Measurements from ENCODE around the gene TGFB2. TPM values are rescaled to one million over a fixed set of nuclear protein-coding genes. Genes with fewer than 3 reads are reported as not detected.

Gene TGFB2
- total RNA-seq, 2 experiments from 2014 or later = 0.04 TPM; not detected in 1

- Mint-ChIP-seq H3K4me3 (no peak overlapping the region), H3K27ac (no peak overlapping the region), H3K9me3 (no peaks in the 10 kb centered on the region), H3K36me3 (no peaks in the 10 kb centered on the region), H3K4me1 (no peaks in the 10 kb centered on the region), H3K27me3 (peaks cover 11% of the 10 kb centered on the region)
- no peak for DNase-seq
Observed at GRCh38 chr1:218462116-218462515, 117.0 kb downstream of the TGFB2 start.

DNA sequence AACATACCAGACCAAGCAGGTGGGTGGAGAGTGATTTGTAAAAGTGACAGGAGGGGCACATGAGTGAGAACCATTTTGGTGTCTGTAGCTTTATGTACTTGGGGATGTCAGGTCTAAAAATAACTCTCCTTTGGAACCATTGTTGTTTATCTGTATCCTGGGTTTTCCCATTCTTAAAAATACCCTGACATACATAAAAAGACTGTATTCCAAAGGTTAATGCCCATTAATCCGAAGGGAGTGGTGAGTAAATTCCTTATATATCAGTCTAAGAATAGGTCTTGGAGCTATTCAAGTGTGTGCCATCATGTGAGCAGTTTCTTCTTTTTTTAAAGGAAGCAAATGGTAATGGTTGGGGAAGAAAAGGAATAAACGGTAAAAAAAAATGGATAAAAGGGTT is 117.5 kb downstream of the TGFB2 start:
- Mint-ChIP-seq H3K27ac (no peak overlapping the region), H3K4me1 (no peaks in the 10 kb centered on the region), H3K4me3 (no peak overlapping the region), H3K9me3 (no peaks in the 10 kb centered on the region), H3K36me3 (no peaks in the 10 kb centered on the region), H3K27me3 (peaks cover 11% of the 10 kb centered on the region)
- DNase-seq = no peak

DNA sequence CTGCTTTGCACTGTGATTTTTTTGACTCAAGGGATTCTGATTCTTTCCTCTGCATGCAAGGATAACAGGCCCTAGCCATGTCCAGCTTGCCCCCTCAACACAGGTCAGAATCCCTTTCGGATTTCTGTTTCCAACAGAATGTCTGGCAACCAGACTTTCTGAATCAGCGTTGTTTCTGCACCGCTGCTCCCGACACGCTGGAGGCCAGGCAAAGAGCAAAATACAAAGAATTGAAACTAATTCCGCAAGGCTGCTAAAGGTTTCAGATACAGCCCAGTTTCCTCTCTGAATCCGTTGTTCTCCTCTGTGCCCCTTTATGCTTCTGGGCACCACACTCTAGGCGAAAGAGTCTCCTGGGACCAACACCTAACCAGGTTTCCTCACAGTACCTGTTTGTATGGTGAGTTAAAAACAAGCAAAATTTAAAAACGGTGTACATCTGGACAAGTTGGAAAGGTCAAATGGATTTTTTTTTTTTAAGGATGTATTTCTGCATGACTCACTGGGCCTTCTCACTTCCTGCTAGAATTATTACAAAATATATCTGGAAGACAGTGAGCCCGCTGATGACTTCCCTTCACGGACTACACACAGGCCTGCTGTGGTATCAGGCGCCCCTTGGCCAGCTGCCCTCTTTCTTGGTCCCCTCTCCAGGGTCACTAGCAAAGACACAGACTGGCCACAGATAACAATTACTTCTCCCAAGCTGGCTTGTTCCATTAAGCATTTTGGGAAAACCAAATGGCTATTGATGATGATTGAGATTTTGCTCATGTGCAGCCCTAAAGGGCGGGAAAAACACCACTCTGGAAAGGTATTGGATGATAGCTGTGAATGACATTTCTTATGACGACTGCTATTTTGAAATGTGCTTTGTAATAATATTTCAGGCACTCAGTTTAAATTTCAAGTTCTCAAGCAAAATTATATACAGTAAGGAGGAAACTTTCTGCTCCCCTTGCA is 118.3 kb downstream of the TGFB2 start:
- no peaks in the 10 kb centered on the region for H3K36me3 Mint-ChIP-seq
- DNase-seq = no peak
- H3K9me3 Mint-ChIP-seq = no peaks in the 10 kb centered on the region

GRCh38 chr1:218464871-218465270 is 119.7 kb downstream of the TGFB2 start:
- no peak overlapping the region for H3K4me3 Mint-ChIP-seq
- no peak overlapping the region for H3K27ac Mint-ChIP-seq
- no peaks in the 10 kb centered on the region for H3K36me3 Mint-ChIP-seq
- H3K27me3 Mint-ChIP-seq = peaks cover 13% of the 10 kb centered on the region
- DNase-seq = no peak
- no peaks in the 10 kb centered on the region for H3K9me3 Mint-ChIP-seq
- H3K4me1 Mint-ChIP-seq = no peaks in the 10 kb centered on the region

More for the DNA sequence above, 118.3 kb downstream of the TGFB2 start:
- no peak overlapping the region for H3K27ac Mint-ChIP-seq
- no peaks in the 10 kb centered on the region for H3K4me1 Mint-ChIP-seq
- H3K4me3 Mint-ChIP-seq = no peak overlapping the region
- H3K27me3 Mint-ChIP-seq = peaks cover 14% of the 10 kb centered on the region

DNA sequence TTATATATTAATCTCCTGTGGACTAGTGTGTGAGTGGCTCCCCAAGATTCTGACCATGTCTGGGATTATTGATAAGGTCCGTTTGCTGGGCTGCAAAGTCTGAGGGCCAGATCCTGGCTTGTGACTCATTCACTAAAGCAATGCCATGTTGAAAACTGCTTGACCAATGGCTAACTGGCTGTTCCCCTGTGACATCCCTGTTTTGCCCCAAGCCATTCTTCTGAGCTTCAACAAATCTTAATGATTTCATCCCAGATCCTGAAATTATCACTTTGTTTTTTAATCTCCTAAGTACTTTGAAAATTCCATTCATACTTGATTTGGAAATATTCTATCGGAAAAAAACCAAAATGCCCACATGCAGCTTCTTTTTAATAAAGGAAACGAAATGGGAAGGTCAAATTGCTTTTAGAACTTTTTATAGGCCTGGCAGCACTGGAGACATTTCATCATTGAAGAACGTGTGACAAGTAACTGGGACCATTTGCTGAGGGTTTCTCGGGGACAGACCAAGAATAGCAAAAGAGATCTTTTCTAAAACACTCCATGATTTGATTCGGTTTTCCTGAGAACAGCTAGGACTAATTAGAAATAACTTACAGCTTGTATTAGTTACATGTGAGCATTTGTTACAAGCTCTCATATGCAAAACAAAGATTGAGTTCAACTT is 121.3 kb downstream of the TGFB2 start:
- Mint-ChIP-seq H3K4me3 (no peak overlapping the region), H3K27ac (no peak overlapping the region), H3K9me3 (no peaks in the 10 kb centered on the region), H3K27me3 (peaks cover 13% of the 10 kb centered on the region), H3K4me1 (no peaks in the 10 kb centered on the region), H3K36me3 (no peaks in the 10 kb centered on the region)
- DNase-seq = no peak

DNA sequence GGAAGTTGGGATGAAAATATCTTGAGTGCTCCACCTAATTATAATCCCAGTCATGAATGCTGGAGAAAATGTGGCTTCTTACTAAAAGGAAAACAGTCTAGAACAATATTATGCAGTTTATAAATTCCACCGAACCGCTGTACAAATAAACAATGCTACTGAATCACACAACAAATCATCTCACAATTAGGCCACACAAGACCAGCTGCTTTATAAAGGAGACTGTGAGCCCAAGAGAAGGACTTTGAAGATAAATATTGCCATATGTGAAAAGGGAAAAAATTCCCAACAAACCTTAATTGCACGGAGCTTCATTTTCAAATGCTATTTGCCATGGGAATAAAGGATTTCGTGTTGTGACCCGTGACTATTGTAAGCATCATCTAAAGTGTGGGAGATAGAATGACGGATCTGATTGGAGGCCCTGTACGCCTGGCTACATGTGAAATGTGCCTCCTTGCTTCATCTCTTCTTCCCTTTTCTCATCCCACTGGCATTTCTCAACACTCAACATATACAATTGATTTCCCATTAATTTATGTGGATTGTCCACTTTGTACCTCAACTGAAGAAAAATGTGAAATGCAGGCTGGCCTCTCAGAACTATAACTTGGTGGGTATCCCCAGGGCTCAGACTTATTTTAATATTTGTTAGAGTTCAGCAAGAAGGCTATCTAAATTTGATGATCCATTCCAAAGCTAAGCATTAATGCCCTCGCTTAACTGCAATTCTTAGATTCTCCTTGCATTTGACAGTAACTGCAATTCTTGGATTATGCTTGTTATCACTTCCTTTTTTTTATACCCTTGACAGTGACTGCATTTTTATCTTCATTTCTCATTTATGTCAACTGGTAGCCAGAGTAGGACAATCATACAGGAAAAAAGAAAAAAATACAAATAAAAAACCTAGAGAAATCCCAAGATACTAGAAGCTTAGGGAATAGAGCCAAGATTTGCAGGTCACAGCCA is 122.3 kb downstream of the TGFB2 start:
- Mint-ChIP-seq H3K4me1 (no peaks in the 10 kb centered on the region), H3K27ac (no peak overlapping the region), H3K4me3 (no peak overlapping the region), H3K36me3 (no peaks in the 10 kb centered on the region), H3K27me3 (peaks cover 12% of the 10 kb centered on the region), H3K9me3 (no peaks in the 10 kb centered on the region)
- DNase-seq = no peak

DNA sequence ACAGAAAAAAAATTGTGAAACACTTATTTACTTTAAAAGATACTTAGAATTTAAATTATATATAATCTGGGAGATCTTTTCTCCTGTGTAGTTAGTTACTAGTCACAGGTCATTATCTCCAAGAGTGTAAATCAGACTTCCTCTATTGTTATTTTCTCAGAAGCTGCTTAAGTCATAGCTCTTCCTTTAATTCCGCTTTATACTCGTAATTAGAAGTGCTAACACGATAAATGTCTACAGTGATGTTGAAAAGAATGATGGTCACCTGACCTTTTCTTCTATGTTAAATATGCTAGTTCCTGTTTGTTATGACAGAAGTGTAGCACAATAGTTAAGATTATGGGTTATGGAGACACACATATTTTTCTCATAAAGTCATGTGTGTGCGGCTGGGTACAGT is 123.6 kb downstream of the TGFB2 start:
- Mint-ChIP-seq H3K36me3 (no peaks in the 10 kb centered on the region), H3K27me3 (peaks cover 9% of the 10 kb centered on the region), H3K9me3 (no peaks in the 10 kb centered on the region), H3K27ac (no peak overlapping the region), H3K4me1 (peaks cover 8% of the 10 kb centered on the region), H3K4me3 (no peak overlapping the region)
- no peak for DNase-seq

DNA sequence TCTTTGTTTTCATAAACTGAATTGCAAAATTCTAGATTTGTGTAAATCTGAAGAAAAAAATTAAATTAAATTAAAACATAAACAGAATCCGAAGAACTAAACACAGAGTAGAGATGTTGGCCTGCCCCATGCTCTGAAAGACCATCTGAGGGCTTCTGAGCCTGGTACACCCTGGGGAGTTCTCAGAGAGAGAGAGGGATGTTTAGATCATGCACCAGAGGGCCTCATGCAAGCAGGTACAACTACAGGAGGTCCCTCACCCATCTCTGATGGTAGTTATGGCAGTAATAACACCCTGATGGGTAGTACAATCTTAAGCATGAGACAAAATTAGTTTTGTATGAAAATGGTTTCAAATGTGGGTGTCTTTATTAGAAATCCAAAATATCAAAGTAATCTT is 127.7 kb downstream of the TGFB2 start:
- Mint-ChIP-seq H3K4me3 (no peak overlapping the region), H3K4me1 (peaks cover 20% of the 10 kb centered on the region), H3K27ac (peak overlapping the region; percentile 83), H3K27me3 (peaks cover 9% of the 10 kb centered on the region), H3K9me3 (no peaks in the 10 kb centered on the region), H3K36me3 (no peaks in the 10 kb centered on the region)
- no peak for DNase-seq

GRCh38 chr1:218473522-218473921 is 128.4 kb downstream of the TGFB2 start:
- peak; percentile 2 for DNase-seq
- no peak overlapping the region for H3K4me3 Mint-ChIP-seq
- no peaks in the 10 kb centered on the region for H3K36me3 Mint-ChIP-seq
- H3K4me1 Mint-ChIP-seq = peaks cover 20% of the 10 kb centered on the region
- H3K27ac Mint-ChIP-seq = peak overlapping the region; percentile 83
- H3K27me3 Mint-ChIP-seq = peaks cover 6% of the 10 kb centered on the region
- no peaks in the 10 kb centered on the region for H3K9me3 Mint-ChIP-seq

DNA sequence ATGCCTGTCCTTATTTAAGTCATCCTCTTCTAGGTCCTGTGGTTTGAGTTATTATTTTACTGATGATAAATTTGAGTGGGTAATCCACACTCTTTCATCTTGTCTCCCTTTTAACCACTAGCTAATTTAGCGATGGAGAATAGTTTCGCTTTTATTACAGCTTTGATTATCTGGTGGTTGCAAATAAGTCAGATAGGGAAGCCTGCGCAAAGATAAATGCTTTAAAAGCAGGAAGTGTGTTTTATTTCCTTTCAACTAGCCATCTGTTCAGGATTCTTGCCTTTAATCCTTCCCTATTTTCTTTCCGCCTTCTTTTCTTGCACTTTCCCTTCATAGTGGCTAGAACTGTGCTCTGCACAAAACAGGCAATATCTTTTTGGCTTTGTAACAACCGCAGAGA is 129.0 kb downstream of the TGFB2 start:
- no peak for DNase-seq
- H3K4me1 Mint-ChIP-seq = peaks cover 22% of the 10 kb centered on the region
- H3K36me3 Mint-ChIP-seq = no peaks in the 10 kb centered on the region
- no peaks in the 10 kb centered on the region for H3K9me3 Mint-ChIP-seq
- peak overlapping the region; percentile 8 for H3K4me3 Mint-ChIP-seq
- H3K27me3 Mint-ChIP-seq = peaks cover 2% of the 10 kb centered on the region
- peak overlapping the region; percentile 49 for H3K27ac Mint-ChIP-seq

GRCh38 chr1:218475275-218475674 is 130.1 kb downstream of the TGFB2 start:
- peaks cover 22% of the 10 kb centered on the region for H3K4me1 Mint-ChIP-seq
- DNase-seq = no peak
- no peaks in the 10 kb centered on the region for H3K27me3 Mint-ChIP-seq
- no peaks in the 10 kb centered on the region for H3K36me3 Mint-ChIP-seq
- no peak overlapping the region for H3K27ac Mint-ChIP-seq
- no peak overlapping the region for H3K4me3 Mint-ChIP-seq
- H3K9me3 Mint-ChIP-seq = no peaks in the 10 kb centered on the region

DNA sequence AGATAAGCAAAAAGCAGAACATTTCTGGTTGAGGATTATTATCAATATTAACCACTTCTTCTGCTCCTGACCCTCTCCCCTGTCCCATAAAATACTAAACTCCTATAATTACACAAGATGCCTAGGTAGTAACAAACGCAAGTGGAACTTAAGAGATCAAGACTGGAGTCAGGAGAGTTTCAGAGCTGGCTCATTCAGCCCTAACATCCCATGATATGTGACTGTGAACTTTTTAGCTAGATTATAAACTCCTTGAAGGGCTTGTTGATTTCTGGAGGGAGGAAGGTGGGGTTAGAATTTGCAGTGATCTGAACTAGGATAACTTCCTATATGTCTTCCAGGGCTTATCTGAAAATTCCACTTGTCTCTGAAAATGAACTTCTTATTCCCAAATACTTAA is 130.6 kb downstream of the TGFB2 start:
- peaks cover 22% of the 10 kb centered on the region for H3K4me1 Mint-ChIP-seq
- no peaks in the 10 kb centered on the region for H3K9me3 Mint-ChIP-seq
- H3K27me3 Mint-ChIP-seq = no peaks in the 10 kb centered on the region
- no peaks in the 10 kb centered on the region for H3K36me3 Mint-ChIP-seq
- no peak overlapping the region for H3K4me3 Mint-ChIP-seq
- no peak overlapping the region for H3K27ac Mint-ChIP-seq
- DNase-seq = no peak

DNA sequence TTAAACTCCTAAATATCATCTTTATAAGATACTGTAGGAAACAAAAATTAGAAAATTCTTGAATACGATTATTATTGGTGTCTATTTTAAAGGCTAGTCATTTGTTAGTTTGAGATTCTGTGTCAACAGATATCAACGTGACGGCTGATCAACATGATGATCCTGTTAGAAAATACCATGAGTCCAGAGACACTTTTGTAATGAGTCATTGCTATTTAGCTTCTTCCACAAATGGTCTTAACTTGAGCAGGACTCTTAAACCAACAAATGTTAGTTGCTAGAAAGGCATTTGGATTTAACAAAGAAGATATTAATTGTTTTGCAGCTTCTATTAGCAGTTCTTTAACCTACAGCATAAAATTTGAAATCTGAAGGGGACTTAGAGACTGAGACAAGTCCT is 131.2 kb downstream of the TGFB2 start:
- Mint-ChIP-seq H3K4me3 (no peak overlapping the region), H3K27ac (no peak overlapping the region), H3K9me3 (no peaks in the 10 kb centered on the region), H3K36me3 (no peaks in the 10 kb centered on the region), H3K4me1 (peaks cover 22% of the 10 kb centered on the region), H3K27me3 (no peaks in the 10 kb centered on the region)
- no peak for DNase-seq

GRCh38 chr1:218478336-218478735 is 133.2 kb downstream of the TGFB2 start:
- DNase-seq = no peak
- H3K36me3 Mint-ChIP-seq = no peaks in the 10 kb centered on the region
- peaks cover 16% of the 10 kb centered on the region for H3K4me1 Mint-ChIP-seq
- H3K27ac Mint-ChIP-seq = no peak overlapping the region
- H3K4me3 Mint-ChIP-seq = no peak overlapping the region
- H3K9me3 Mint-ChIP-seq = no peaks in the 10 kb centered on the region
- no peaks in the 10 kb centered on the region for H3K27me3 Mint-ChIP-seq

All from activated naive CD8-positive, alpha-beta T cell treated with anti-CD3 and anti-CD28 coated beads for 36 hours (primary cell).